NCI-H2196 (cell line): ENCODE data around the gene DDX11.
"Not testable (repeated sequence)": the region's sequence is repeated elsewhere in the genome, so short reads cannot be mapped to it uniquely, and the experiment has no call there.

ENCODE experiments used
- DNase-seq: peaks from one replicate; lab custom pipeline; 2025; ENCODE audit not compliant: unreplicated experiment; lab: John Stamatoyannopoulos, UW

DDX11 gene

DNA sequence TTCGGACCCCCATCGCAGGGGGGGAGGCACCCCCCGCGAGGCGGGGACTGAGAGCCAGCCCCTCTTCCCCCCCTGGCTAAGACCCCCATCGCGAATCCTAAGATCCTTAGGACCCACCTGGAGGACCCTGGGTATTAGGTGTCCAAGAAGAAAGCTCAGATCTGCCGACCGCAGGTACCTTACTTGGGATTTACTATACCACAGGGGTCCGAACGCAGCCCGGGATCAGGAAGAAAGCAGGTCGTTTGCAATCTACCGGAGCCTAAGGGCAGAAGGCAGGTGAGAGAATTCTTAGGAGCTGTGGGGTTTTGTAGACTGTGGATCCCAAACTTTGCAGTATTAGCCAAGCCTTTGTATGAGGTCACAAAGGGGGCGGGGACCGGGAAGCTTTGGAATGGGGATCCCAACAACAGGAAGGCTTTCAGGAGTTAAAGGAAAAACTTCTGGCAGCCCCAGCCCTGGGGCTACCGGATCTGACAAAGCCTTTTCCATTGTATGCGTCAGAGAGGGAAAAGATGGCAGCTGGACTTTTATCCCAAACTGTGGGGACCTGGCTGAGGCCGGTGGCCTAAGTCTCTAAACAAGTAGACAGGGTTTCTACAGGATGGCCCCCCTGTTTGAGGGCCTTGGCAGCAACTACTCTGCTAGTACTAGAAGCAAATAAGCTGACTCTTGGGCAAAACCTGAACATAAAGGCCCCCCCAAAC, 47.5 kb downstream of the DDX11 start:
- DNase-seq, result not testable (repeated sequence)

- DNase-seq, result no peak
Measured at GRCh38 chr12:31122481-31122880, 48.8 kb downstream of the DDX11 start.

DNA sequence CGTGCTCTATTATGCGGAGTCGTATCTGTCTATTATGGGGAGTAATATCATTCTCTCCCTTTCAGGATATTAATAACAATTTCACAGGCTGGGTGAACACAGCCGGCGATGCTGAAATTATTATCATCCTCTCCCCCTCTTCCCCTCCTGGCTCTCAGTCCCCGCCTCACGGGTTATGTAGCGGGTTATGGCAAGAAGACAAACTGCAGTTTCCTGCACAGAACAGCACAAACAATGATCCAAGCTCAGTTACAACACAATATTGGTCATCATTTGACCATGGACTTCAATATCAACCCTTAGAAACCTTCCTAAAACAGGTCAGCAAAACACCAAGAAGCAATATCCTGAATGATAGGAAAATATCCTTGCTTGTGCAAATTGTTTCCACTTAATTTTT, 50.5 kb downstream of the DDX11 start:
- DNase-seq, result not testable (repeated sequence)

GRCh38 chr12:31125171-31125570, 51.5 kb downstream of the DDX11 start:
- not testable (repeated sequence) for DNase-seq

GRCh38 chr12:31127209-31127848, 53.7 kb downstream of the DDX11 start:
- DNase-seq, result not testable (repeated sequence)

GRCh38 chr12:31136581-31136980, 62.9 kb downstream of the DDX11 start:
- DNase-seq, result not testable (repeated sequence)

GRCh38 chr12:31144768-31145167, 71.1 kb downstream of the DDX11 start:
- not testable (repeated sequence) for DNase-seq

GRCh38 chr12:31145296-31145695, 71.6 kb downstream of the DDX11 start:
- not testable (repeated sequence) for DNase-seq

DNA sequence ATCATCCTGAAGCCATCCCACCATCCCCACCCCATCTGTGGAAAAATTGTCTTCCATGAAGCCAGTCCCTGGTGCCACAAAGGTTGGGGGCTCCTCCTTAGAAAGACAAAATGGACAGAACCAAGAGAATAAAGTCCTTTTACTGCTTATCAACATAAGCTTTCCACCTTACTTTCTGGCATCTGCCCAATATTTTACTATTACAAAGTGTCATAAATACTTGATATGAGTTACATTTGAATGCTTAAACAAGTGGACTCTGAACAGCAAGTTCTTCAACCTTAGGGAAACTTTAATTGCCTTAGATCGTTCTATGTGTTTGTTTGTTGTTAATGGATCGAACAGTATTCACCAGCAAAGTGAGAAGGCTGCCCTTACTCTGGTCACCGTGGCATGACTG, 73.8 kb downstream of the DDX11 start:
- DNase-seq, result not testable (repeated sequence)

- DNase-seq, result not testable (repeated sequence)
Measured at GRCh38 chr12:31150766-31151165, 77.1 kb downstream of the DDX11 start.
